HG03196 (cell line): Measurements from ENCODE around the gene CPLX3.

ENCODE experiments used
- ATAC-seq: cut with Tn5 transposase; IDR thresholded peaks from one replicate; pipeline ENCODE4 v1.9.1; 2021; ENCODE audit not compliant: unreplicated experiment

Gene CPLX3

GRCh38 chr15:74788042-74788682, 38.3 kb upstream of the CPLX3 start:
- ATAC-seq: no peak

DNA sequence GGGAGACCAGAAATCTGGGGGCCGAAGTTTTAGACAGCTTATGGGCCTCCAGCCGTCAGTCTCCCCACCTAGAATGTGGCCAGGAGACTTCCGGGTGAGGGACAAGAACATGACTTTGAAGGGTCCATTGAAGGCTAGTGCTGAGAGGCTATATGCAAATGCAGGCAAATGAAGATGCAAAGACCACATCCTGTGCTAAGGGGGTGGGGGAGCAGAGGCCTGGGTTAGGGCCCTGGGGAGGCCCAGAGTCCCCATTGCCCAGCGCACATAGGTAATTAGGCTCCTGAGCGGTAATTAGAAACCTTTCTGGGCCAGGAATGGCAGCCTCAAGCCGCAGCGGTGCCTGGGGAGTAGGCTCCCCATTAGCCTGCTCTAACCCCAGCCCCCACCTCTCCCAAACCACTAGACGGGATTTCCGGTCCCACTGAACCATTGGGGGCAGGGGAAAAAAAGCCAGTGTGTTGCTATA, 37.7 kb upstream of the CPLX3 start:
- ATAC-seq: peak; percentile 23

DNA sequence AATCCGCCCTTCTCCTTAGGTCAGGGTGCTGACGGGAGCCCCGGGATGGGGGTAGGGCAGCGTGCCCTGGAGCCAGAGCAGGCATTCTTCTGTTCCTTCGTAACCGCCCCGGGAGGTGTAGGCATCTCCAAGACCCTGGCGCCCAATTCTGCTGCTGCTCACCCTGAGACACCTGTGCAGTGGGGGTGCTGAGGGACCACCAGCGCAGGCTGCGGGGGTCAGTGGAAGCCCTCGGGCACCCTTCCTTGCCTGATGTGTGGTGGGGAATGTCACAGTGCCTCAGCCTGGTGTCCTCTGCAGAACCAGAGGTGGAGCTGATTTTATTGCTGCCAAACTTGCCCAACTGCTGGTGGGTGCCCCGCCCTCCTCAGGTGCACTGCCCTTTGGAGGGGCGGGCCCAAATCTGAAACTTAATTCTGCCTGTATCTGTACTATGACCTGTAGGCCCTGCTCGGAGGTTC, 37.2 kb upstream of the CPLX3 start:
- ATAC-seq: no peak

DNA sequence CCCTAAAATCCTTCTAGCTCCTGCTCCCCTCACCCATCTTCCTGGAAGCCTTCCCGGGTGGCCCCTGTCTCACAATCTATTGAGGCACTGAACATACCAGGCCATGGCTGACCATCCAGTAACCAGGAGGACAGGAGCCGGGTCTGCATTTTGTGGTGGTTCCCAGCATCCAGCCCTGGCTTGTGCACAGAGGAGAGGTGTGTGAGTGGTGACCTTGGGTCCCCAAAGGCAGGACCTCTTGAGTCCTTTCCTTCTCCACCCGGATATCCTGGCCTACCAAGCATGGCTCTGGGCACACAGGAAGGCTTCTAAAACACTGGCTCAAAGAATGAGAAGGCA, 36.7 kb upstream of the CPLX3 start:
- no peak for ATAC-seq

- peak; percentile 16 for ATAC-seq
Observed at GRCh38 chr15:74790080-74790916, 36.1 kb upstream of the CPLX3 start.

- ATAC-seq: no peak
Observed at GRCh38 chr15:74791007-74791406, 35.4 kb upstream of the CPLX3 start.

DNA sequence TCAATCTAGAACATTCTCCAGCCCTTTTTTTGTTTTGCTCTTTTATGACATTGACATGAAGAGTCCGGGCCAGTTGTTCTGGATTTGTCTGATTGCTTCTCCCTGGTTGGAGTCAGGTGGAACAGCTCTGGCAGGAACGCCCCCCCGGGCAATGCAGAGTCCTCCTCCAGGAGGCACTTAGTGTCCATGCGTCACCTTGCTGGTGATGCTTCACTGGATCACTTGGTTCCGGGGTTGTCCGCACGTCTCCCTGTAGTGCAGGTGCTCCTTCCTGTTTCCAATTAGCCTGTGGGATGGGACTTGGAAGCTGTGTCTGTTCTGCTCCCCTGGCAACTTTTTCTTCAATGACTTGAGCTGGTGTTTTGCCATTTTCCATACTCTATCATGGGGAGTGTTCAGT, 34.8 kb upstream of the CPLX3 start:
- no peak for ATAC-seq

DNA sequence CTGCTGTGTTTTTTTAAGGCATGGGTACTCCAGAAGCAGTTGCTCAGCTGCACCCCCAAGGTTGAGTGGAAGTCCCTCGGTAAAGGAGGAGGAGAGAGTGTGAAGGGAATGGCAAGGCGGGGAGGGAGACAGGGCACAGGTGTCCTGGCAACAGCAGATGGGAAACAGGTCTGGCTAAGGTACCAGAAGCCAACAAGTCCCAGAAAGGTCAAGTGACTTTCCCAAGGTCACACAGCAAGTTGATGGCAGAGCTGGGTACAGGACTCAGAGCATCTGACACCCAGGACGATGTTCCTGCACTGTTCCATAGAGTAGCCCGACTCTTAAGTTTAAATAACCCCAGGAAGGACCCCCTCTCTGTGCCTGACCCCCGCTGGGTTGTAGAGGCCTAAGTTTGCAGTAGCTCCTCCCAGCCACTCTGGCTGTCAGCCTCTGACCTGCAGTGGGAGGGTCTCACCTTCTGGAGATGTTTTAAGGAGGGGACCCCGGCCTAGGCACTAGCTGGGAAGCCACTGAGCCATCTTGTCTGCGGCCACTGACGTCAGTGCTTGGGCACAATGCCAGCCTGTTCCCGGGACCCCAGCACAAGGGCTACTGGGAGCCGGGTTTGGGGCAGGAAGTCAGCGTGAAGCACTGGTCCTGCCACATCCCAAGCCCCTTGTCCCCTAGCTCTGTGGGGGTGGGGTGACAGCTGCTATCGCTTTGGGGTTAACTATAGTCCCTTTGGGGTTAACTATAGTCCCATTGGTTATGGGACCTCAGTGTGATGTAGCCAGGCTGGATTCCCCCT, 34.0 kb upstream of the CPLX3 start:
- no peak for ATAC-seq

GRCh38 chr15:74793135-74794028, 33.0 kb upstream of the CPLX3 start:
- ATAC-seq: no peak

- no peak for ATAC-seq
Observed at GRCh38 chr15:74794248-74794969, 32.0 kb upstream of the CPLX3 start.

DNA sequence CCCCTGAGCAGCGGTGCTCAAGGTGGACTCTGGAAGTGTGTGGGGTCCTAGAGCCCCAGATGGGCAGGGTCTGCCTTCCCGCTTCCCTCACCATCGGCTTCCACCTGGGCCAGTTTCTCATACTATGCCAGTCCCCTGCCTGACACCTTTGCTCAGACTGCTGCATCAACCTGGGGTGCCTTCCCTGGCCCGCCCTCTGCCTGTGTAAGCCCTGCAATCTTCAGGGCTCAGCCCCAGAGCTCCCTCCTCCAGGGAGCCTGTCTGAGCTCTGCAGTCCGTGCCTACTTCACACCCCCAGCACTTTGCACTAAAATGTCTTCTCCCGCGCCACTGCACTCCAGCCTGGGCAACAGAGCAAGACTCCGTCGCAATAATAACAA, 31.5 kb upstream of the CPLX3 start:
- no peak for ATAC-seq

GRCh38 chr15:74795966-74796625, 30.3 kb upstream of the CPLX3 start:
- ATAC-seq: no peak

DNA sequence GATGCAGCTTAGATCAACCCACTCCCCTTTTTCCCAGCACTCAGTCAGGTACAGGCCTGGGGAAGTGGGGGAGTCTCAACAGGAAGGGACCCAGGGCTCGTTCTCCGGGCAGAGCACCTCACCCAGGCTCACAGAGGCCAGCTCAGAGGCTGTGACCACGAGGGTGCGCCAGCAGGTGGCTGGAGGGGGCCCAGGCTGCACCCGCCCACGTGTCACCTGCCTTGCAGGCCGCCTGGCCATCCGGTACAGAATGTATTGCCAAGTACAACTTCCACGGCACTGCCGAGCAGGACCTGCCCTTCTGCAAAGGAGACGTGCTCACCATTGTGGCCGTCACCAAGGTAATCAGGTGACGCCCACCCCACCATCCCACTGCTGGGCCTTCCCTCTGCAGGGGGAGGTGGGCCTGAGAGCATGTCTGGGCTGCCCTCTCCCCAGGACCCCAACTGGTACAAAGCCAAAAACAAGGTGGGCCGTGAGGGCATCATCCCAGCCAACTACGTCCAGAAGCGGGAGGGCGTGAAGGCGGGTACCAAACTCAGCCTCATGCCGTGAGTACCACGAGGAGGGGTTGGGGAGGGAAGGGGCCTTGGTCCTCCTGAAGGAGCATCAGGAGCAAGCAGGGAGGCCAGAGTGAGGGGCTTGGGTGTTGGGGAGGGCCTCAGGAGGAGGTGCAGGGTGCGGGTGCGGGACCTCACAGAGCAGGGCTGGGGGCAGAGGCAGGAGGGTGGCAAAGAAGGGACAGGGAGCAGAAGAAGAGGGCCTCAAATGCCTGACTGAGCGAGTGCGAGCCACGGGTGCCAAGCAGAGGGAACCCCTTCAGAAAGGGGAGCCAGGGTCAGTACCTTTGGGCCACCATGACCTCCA, 27.8 kb upstream of the CPLX3 start:
- no peak for ATAC-seq

DNA sequence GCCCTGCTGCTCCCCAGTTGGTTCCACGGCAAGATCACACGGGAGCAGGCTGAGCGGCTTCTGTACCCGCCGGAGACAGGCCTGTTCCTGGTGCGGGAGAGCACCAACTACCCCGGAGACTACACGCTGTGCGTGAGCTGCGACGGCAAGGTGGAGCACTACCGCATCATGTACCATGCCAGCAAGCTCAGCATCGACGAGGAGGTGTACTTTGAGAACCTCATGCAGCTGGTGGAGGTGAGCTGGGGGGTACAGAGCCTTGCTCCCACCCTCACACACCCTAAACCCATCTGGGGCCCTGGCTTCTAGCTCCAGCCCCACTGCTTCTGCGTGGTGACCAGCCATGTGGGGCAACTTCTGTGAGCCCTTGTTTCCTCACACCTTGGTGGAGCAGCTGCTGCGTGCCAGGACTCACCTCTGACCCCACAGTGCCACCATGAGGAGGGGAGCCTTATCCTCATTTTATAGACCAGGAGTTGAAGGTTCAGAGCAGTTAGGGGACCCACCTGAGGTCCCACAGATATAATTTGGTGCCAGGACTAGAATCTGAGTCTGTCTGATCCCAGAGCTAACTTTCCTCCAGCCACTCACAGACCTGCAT, 27.1 kb upstream of the CPLX3 start:
- ATAC-seq: no peak

DNA sequence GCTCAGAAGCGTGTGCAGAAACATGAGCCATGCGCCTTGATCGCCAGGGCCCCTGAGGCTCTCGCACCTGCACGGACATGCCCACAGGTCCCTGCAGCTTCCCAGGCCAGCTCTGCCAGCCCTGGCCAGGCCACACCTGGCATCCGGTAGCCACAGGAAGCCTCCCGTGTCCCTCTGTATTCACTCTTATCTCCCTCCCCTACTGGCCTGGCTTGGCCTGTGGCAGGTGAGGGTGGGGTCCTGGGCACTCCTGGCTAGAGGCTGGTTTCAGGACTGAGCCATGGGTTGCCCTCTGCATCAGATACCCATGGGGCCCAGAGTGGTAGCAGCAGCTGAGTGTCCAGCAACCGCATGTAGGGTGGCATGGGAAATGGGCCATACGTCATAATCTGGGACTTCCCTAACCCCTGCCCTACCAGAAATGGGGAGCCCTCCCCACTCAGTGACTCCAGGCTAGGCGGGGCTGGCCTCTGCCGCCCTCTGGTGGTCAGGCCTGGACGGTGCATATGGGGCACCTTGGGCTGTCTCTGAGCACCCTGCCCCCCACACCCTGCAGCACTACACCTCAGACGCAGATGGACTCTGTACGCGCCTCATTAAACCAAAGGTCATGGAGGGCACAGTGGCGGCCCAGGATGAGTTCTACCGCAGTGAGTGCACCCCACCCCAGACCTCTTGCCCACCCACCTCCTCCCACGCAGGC, 26.4 kb upstream of the CPLX3 start:
- peak; percentile 76 for ATAC-seq

DNA sequence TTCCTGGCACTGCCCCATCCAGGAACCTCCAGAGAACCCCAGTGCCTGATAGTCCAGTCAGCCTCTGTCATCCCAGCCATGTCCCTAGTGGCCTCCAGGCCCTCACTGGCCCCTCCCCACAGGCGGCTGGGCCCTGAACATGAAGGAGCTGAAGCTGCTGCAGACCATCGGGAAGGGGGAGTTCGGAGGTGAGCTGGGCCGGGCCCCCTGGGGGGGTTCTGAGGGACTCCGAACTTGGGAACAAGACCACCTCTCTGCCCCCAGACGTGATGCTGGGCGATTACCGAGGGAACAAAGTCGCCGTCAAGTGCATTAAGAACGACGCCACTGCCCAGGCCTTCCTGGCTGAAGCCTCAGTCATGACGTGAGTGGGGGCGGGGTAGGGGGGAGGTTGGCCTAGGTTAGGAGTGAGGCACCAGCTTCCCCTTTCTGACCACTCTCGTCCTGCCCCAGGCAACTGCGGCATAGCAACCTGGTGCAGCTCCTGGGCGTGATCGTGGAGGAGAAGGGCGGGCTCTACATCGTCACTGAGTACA, 25.8 kb upstream of the CPLX3 start:
- ATAC-seq: no peak

DNA sequence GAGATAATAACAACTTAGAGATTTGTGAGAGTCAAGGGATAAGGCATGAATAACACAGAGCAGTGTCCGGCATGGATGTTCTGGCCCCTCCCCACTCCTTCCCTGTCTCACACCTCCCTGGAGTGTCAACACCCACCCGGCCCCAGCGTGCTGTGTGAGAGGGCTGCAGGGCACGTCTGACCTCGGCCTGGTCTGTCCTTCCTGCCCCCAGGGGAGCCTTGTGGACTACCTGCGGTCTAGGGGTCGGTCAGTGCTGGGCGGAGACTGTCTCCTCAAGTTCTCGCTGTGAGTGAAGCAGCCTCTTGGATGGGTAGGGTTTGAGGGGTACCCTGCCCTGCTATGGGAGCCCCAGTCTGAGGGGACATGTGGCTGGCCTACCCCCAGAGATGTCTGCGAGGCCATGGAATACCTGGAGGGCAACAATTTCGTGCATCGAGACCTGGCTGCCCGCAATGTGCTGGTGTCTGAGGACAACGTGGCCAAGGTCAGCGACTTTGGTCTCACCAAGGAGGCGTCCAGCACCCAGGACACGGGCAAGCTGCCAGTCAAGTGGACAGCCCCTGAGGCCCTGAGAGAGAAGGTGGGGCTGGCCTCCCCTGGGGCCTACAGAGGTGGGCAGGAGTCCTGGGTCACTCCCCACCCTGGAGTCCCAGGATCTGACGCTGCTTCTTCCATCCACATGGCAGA, 25.0 kb upstream of the CPLX3 start:
- no peak for ATAC-seq
